ENCODE results near the gene BTBD9.

The BTBD9 gene

GRCh38 chr6:38639498-38640215 lies at the start of gene BTBD9:
TSS of gene BTBD9 (minus strand) at chr6:38639929.
- DNase-seq, result peak; percentile 71 to 72

GRCh38 chr6:38688579-38689087 lies 48.9 kb upstream of the BTBD9 start:
- no peak for DNase-seq

- no peak for DNase-seq
Measured at GRCh38 chr6:38687549-38687948, 47.8 kb upstream of the BTBD9 start.

- DNase-seq, result no peak
Measured at GRCh38 chr6:38687043-38687353, 47.3 kb upstream of the BTBD9 start.

- DNase-seq, result no peak
Measured at GRCh38 chr6:38686270-38687042, 46.7 kb upstream of the BTBD9 start.

GRCh38 chr6:38684904-38685303 lies 45.2 kb upstream of the BTBD9 start:
- no peak for DNase-seq

GRCh38 chr6:38684237-38684636 lies 44.5 kb upstream of the BTBD9 start:
- DNase-seq, result no peak

GRCh38 chr6:38681850-38682249 lies 42.1 kb upstream of the BTBD9 start:
- DNase-seq, result no peak

GRCh38 chr6:38679668-38680067 lies 39.9 kb upstream of the BTBD9 start:
- DNase-seq, result no peak

GRCh38 chr6:38678178-38678760 lies 38.5 kb upstream of the BTBD9 start:
- no peak for DNase-seq

- no peak for DNase-seq
Measured at GRCh38 chr6:38676974-38677544, 37.3 kb upstream of the BTBD9 start.

GRCh38 chr6:38676236-38676973 lies 36.7 kb upstream of the BTBD9 start:
- DNase-seq, result no peak

GRCh38 chr6:38673397-38674165 lies 33.9 kb upstream of the BTBD9 start:
- DNase-seq, result peak; percentile 3 to 11

- DNase-seq, result peak; percentile 31 to 37
Measured at GRCh38 chr6:38671885-38672467, 32.2 kb upstream of the BTBD9 start.

GRCh38 chr6:38658418-38659167 lies 18.9 kb upstream of the BTBD9 start:
- no peak for DNase-seq

GRCh38 chr6:38656896-38657295 lies 17.2 kb upstream of the BTBD9 start:
- DNase-seq, result no peak

GRCh38 chr6:38654263-38654662 lies 14.5 kb upstream of the BTBD9 start:
- DNase-seq, result no peak

GRCh38 chr6:38651121-38651784 lies 11.5 kb upstream of the BTBD9 start:
- DNase-seq, result no peak

GRCh38 chr6:38650207-38650752 lies 10.6 kb upstream of the BTBD9 start:
- no peak for DNase-seq

- no peak for DNase-seq
Measured at GRCh38 chr6:38649744-38650143, 10.0 kb upstream of the BTBD9 start.
